Upper lobe of left lung (tissue), 4 donors: ENCODE measurements around the gene CCR5AS.

ENCODE experiments used
- CTCF ChIP-seq, 6 experiments: fragments of 450-650 bp in 4 of 6; fragments of 200-600 bp in 2 of 6; sonication (generic) in 2 of 6; IDR thresholded peaks; one replicate each; pipeline ENCODE4 v1.5.1; 2016 to 2019; ENCODE audit warnings: antibody characterized with exemption in 6 of 6
- POLR2A ChIP-seq, 4 donors: fragments of 450-650 bp; IDR thresholded peaks; one replicate each; pipeline ENCODE4 v1.5.1; 2016 to 2017; ENCODE audit warnings: antibody characterized with exemption in 4 of 4, mild to moderate bottlenecking in 2 of 4

- TF ChIP-seq CTCF (IDR thresholded peaks at IDR 0.05), result no peak
- TF ChIP-seq POLR2A (IDR thresholded peaks at IDR 0.05), result no peak
These were observed 6.7 kb downstream of the CCR5AS start for GRCh38 chr3:46400000-46400734.
